Measurements from ENCODE around the gene UVSSA. TPM values are rescaled to one million over a fixed set of nuclear protein-coding genes. Genes with fewer than 3 reads are reported as not detected.

Gene UVSSA
- total and polyA plus RNA-seq, 9 of the 15 experiments (the other 6 are each of a cell fraction or from before 2014, with no cell fraction given) = 0.21 to 14.6 (median 3.3) TPM

DNA sequence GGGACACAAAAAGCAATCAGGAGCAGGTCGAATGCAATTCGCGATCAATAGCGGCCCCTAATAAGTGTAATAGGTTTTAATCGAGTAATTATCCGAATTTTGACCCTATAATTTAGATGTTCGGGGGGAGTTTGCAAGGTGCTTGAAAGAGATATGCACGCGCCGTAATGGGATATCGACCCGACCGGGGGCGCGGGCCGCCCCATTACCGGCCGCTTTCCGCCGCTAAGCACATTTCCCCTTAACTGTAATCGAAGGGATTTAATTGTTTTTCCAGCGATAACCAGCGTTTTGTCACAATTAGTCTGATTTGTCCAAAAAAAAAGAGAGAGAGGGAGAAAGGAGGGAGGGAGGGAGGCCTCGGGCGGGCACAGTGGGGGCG lies 58.2 kb downstream of the UVSSA start (continued):
- TF ChIP-seq, protein P1, sequence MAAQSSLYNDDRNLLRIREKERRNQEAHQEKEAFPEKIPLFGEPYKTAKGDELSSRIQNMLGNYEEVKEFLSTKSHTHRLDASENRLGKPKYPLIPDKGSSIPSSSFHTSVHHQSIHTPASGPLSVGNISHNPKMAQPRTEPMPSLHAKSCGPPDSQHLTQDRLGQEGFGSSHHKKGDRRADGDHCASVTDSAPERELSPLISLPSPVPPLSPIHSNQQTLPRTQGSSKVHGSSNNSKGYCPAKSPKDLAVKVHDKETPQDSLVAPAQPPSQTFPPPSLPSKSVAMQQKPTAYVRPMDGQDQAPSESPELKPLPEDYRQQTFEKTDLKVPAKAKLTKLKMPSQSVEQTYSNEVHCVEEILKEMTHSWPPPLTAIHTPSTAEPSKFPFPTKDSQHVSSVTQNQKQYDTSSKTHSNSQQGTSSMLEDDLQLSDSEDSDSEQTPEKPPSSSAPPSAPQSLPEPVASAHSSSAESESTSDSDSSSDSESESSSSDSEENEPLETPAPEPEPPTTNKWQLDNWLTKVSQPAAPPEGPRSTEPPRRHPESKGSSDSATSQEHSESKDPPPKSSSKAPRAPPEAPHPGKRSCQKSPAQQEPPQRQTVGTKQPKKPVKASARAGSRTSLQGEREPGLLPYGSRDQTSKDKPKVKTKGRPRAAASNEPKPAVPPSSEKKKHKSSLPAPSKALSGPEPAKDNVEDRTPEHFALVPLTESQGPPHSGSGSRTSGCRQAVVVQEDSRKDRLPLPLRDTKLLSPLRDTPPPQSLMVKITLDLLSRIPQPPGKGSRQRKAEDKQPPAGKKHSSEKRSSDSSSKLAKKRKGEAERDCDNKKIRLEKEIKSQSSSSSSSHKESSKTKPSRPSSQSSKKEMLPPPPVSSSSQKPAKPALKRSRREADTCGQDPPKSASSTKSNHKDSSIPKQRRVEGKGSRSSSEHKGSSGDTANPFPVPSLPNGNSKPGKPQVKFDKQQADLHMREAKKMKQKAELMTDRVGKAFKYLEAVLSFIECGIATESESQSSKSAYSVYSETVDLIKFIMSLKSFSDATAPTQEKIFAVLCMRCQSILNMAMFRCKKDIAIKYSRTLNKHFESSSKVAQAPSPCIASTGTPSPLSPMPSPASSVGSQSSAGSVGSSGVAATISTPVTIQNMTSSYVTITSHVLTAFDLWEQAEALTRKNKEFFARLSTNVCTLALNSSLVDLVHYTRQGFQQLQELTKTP (IDR thresholded peaks at IDR 0.05; ENCODE audit: low read depth in 1 of 2, partially characterized antibody in 2 of 2) = no peak

DNA sequence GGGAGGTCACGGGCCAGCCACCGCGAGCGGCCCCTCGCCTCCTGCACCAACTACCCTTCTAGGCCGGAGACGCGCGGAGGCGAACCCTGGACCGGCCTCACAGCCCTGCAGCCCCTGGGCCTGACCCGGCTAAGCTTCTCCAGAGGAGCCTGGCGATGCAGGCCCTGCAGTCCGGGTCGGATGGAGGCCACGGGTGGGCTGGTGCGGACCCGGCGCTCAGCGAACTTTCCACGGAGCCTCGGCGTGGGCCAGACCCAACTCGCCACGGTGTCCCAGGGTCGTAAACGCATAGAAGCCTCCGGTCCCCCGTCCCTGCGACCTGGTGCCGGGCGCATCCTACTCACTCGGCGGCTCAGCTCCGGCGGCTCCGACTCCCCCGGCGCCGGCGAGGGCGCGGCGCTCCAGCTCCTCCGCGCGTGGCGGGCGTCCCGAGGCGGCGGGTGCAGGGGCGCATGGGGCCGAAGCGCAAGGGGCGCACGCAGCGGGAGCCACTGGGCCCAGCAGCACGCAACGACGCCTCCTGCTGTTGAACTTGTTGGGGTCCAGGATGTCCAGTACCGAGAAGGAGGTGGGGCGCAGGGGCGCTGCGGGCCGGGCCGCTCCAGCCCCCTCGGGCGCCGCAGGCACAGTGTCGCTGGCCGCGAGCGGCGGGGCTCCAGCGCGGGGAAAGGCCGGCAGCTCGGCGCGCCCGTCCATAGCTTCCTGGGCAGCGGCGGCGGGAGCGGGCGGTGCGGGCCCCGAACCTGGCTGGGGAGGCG lies 58.8 kb downstream of the UVSSA start:
- no peak for TF ChIP-seq KAT8 (IDR thresholded peaks at IDR 0.05; ENCODE audit: low read depth)
- TF ChIP-seq GABPA (tag; conservative IDR thresholded peaks at IDR 0.05; ENCODE audit: low read depth) = no peak
- no peak for TF ChIP-seq ZNF551 (CRISPR knock-in tag; IDR thresholded peaks at IDR 0.05)
- no peak for TF ChIP-seq RB1 (IDR thresholded peaks at IDR 0.05; ENCODE audit: low read depth)
- no peak for TF ChIP-seq ZKSCAN3 (CRISPR knock-in tag; IDR thresholded peaks at IDR 0.05)
- no TSS peak for BruUV-seq (replicated peaks)
- in situ Hi-C loops (cut with MboI) (no loop called here), intact Hi-C loops (cut with micrococcal nuclease) (no loop called here)
- Histone ChIP-seq H3K36me3 (ENCODE audit: control insufficient read depth, insufficient read depth, low read length) (no peaks in the 10 kb centered on the region), H3K9me3 (replicated peaks; ENCODE audit: control insufficient read depth, insufficient read depth, low read depth, low read length) (no peaks in the 10 kb centered on the region; the same call in 1 of the 2 replicates), H3K79me2 (ENCODE audit: control insufficient read depth, insufficient read depth, low read length) (no peaks in the 10 kb centered on the region), H4K20me1 (replicated peaks; ENCODE audit: control insufficient read depth, insufficient read depth, low read length) (no peaks in the 10 kb centered on the region), H3K4me2 (ENCODE audit: insufficient read depth, low read length) (no peak overlapping the region), H3K4me1 (replicated peaks in 1 of 2; ENCODE audit: control insufficient read depth in 2 of 2, insufficient read depth in 2 of 2, low read length in 2 of 2) (peaks cover 0 to 31% of the 10 kb centered on the region in 2 experiments; a peak in 2 of 5 replicates), H3K9ac (ENCODE audit: insufficient read depth in 1 of 2, low read depth in 2 of 2, low read length in 2 of 2) (no peak overlapping the region), H3K9me1 (ENCODE audit: control insufficient read depth, insufficient read depth, low read length) (no peaks in the 10 kb centered on the region), H3K27ac (ENCODE audit: extremely low read depth, low read depth, low read length) (no peak overlapping the region), H2AFZ (ENCODE audit: low read depth, low read length) (no peak overlapping the region), H3K4me3 (no peak overlapping the region), H3K27me3 (ENCODE audit: control insufficient read depth in 2 of 2, insufficient read depth in 2 of 2, low read length in 2 of 2) (peaks cover 0 to 20% of the 10 kb centered on the region in 2 experiments; a peak in 2 of 5 replicates)
- FAIRE-seq (no peak), DNase-seq (ENCODE audit: extremely low read depth in 1 of 4, low spot score in 3 of 4) (no peak), ATAC-seq (no peak)
- ChIA-PET CTCF (ENCODE audit: low intra/inter-chr PET ratio) (no interaction called here), POLR2A (no interaction called here)
- WGBS (ENCODE audit: insufficient coverage, low coverage, missing lambda C conversion rate) = 81% methylated on average over 23 of the region's 90 CpGs

All from K562 (cell line).